ENCODE results near the gene EPN1. TPM values are rescaled to one million over a fixed set of nuclear protein-coding genes. Genes with fewer than 3 reads are reported as not detected.

EPN1 gene
- total and polyA plus RNA-seq, 2 of the 13 experiments (the other 11 are each of a cell fraction or from before 2014, with no cell fraction given): 28.9 to 31.7 TPM

GRCh38 chr19:55674841-55675660, at the start of gene EPN1 (continued):
- TF ChIP-seq ZNF136 (CRISPR knock-in tag; IDR thresholded peaks at IDR 0.05; ENCODE audit: low read depth) (peak; percentile 66; the same call in 1 of the 2 replicates), ZNF567 (CRISPR knock-in tag; IDR thresholded peaks at IDR 0.05; ENCODE audit: borderline replicate concordance) (no peak), NR3C1 (CRISPR knock-in tag; IDR thresholded peaks at IDR 0.05) (no peak), RNF219 (CRISPR knock-in tag; IDR thresholded peaks at IDR 0.05) (no peak), CENPBD1 (CRISPR knock-in tag; IDR thresholded peaks at IDR 0.05; ENCODE audit: borderline replicate concordance, low read depth) (no peak), ZNF501 (CRISPR knock-in tag; IDR thresholded peaks at IDR 0.05) (peak; percentile 51; the same call in 1 of the 2 replicates), KLF16 (CRISPR knock-in tag; IDR thresholded peaks at IDR 0.05) (peak in 1 of 2 experiments; percentile 65; a peak in 1 of 4 replicates), ZNF326 (CRISPR knock-in tag; IDR thresholded peaks at IDR 0.05; ENCODE audit: borderline replicate concordance) (peak; percentile 56; the same call in 1 of the 2 replicates), ARNTL (CRISPR knock-in tag; IDR thresholded peaks at IDR 0.05) (no peak), FOXA3 (CRISPR knock-in tag; IDR thresholded peaks at IDR 0.05) (peak; percentile 38; the same call in 1 of the 2 replicates), ATF4 (CRISPR knock-in tag; IDR thresholded peaks at IDR 0.05) (0 out of 4 replicates have a peak, but pooled peaks of 1 of the 2 experiments have one; percentile 12), ZNF446 (CRISPR knock-in tag; IDR thresholded peaks at IDR 0.05) (no peak), ZNF44 (CRISPR knock-in tag; IDR thresholded peaks at IDR 0.05) (no peak), ZNF350 (CRISPR knock-in tag; IDR thresholded peaks at IDR 0.05; ENCODE audit: borderline replicate concordance, low read depth) (peak; percentile 73; the same call in 1 of the 2 replicates), EP300 (IDR thresholded peaks at IDR 0.05; ENCODE audit: low read depth in 2 of 2, low read length in 2 of 2) (no peak), EP300 (CRISPR knock-in tag; IDR thresholded peaks at IDR 0.05; ENCODE audit: borderline replicate concordance) (no peak), DR1 (CRISPR knock-in tag; IDR thresholded peaks at IDR 0.05) (peak; percentile 61; the same call in 1 of the 2 replicates), SNAI1 (CRISPR knock-in tag; IDR thresholded peaks at IDR 0.05; ENCODE audit: borderline replicate concordance) (no peak), MBNL3 (CRISPR knock-in tag; conservative IDR thresholded peaks at IDR 0.05) (no peak), FOXP4 (CRISPR knock-in tag; IDR thresholded peaks at IDR 0.05) (peak; percentile 43; the same call in 1 of the 2 replicates), ZNF772 (CRISPR knock-in tag; IDR thresholded peaks at IDR 0.05) (peak; percentile 60; the same call in 1 of the 2 replicates), ETV6 (CRISPR knock-in tag; conservative IDR thresholded peaks at IDR 0.05) (peak; percentile 76), MED13 (CRISPR knock-in tag; IDR thresholded peaks at IDR 0.05) (peak; percentile 44; the same call in 1 of the 2 replicates), GABPB1 (CRISPR knock-in tag; IDR thresholded peaks at IDR 0.05) (peak; percentile 97)
